Iris pigment epithelial cell (primary cell): ENCODE data around the gene THOC1.

Source experiments
- DNase-seq: peaks from one replicate; pipeline ENCODE4 v3.0.0-alpha.2; 2011; ENCODE audit warnings: low read depth

Gene THOC1

GRCh38 chr18:274313-274712, 6.5 kb upstream of the THOC1 start:
- DNase-seq: no peak

- DNase-seq: no peak
Observed at GRCh38 chr18:273525-273924, 5.7 kb upstream of the THOC1 start.

- peak; percentile 10 for DNase-seq
Observed at GRCh38 chr18:272650-273049, 4.8 kb upstream of the THOC1 start.

- DNase-seq: no peak
Observed at GRCh38 chr18:269480-270095, 1.7 kb upstream of the THOC1 start.

GRCh38 chr18:267380-267687, 513 bp downstream of the THOC1 start:
- peak; percentile 24 for DNase-seq

GRCh38 chr18:261398-262073, 6.3 kb downstream of the THOC1 start:
- peak; percentile 7 for DNase-seq

GRCh38 chr18:260547-260946, 7.3 kb downstream of the THOC1 start:
- DNase-seq: no peak

- DNase-seq: no peak
Observed at GRCh38 chr18:255171-255570, 12.7 kb downstream of the THOC1 start.

- no peak for DNase-seq
Observed at GRCh38 chr18:253121-253520, 14.7 kb downstream of the THOC1 start.

GRCh38 chr18:251572-251971, 16.3 kb downstream of the THOC1 start:
- DNase-seq: no peak

- DNase-seq: peak; percentile 73
Observed at GRCh38 chr18:250685-251084, 17.2 kb downstream of the THOC1 start.

GRCh38 chr18:248053-248452, 19.8 kb downstream of the THOC1 start:
- DNase-seq: no peak

GRCh38 chr18:245282-245847, 22.5 kb downstream of the THOC1 start:
- no peak for DNase-seq

GRCh38 chr18:240175-240574, 27.7 kb downstream of the THOC1 start:
- peak; percentile 26 for DNase-seq

GRCh38 chr18:231563-231962, 36.3 kb downstream of the THOC1 start:
- DNase-seq: no peak

GRCh38 chr18:228586-228985, 39.3 kb downstream of the THOC1 start:
- peak; percentile 6 for DNase-seq

GRCh38 chr18:227902-228301, 39.9 kb downstream of the THOC1 start:
- no peak for DNase-seq

GRCh38 chr18:227374-227773, 40.5 kb downstream of the THOC1 start:
- no peak for DNase-seq

- no peak for DNase-seq
Observed at GRCh38 chr18:225745-226144, 42.1 kb downstream of the THOC1 start.

GRCh38 chr18:220708-221107, 47.1 kb downstream of the THOC1 start:
- no peak for DNase-seq

GRCh38 chr18:217532-218336, 50.1 kb downstream of the THOC1 start:
- DNase-seq: no peak

GRCh38 chr18:215448-216010, 52.3 kb downstream of the THOC1 start:
- no peak for DNase-seq

GRCh38 chr18:213966-214365, 53.9 kb downstream of the THOC1 start:
- DNase-seq: no peak
